NK-92 (cell line): ENCODE measurements around the gene PPM1K.

ENCODE experiments used
- DNase-seq: peaks from one replicate; lab custom pipeline; 2025; ENCODE audit not compliant: unreplicated experiment; lab: John Stamatoyannopoulos, UW

Gene PPM1K

GRCh38 chr4:88223516-88223915, 60.8 kb downstream of the PPM1K start:
- no peak for DNase-seq

GRCh38 chr4:88219099-88219498, 65.3 kb downstream of the PPM1K start:
- DNase-seq: no peak

- DNase-seq: no peak
Observed at GRCh38 chr4:88217169-88217568, 67.2 kb downstream of the PPM1K start.

- no peak for DNase-seq
Observed at GRCh38 chr4:88216395-88216794, 68.0 kb downstream of the PPM1K start.

GRCh38 chr4:88215351-88215750, 69.0 kb downstream of the PPM1K start:
- DNase-seq: no peak

- DNase-seq: no peak
Observed at GRCh38 chr4:88212253-88212561, 72.2 kb downstream of the PPM1K start.

- no peak for DNase-seq
Observed at GRCh38 chr4:88211473-88212252, 72.7 kb downstream of the PPM1K start.

GRCh38 chr4:88208156-88208555, 76.2 kb downstream of the PPM1K start:
- no peak for DNase-seq
